NCI-H146 treated with DMSO at 0.1 percent for 48 hours (cell line): ENCODE measurements around the gene TMEM121.

Source experiments
- DNase-seq: peaks from one replicate; lab custom pipeline; 2025; ENCODE audit not compliant: unreplicated experiment; lab: John Stamatoyannopoulos, UW

The TMEM121 gene

DNA sequence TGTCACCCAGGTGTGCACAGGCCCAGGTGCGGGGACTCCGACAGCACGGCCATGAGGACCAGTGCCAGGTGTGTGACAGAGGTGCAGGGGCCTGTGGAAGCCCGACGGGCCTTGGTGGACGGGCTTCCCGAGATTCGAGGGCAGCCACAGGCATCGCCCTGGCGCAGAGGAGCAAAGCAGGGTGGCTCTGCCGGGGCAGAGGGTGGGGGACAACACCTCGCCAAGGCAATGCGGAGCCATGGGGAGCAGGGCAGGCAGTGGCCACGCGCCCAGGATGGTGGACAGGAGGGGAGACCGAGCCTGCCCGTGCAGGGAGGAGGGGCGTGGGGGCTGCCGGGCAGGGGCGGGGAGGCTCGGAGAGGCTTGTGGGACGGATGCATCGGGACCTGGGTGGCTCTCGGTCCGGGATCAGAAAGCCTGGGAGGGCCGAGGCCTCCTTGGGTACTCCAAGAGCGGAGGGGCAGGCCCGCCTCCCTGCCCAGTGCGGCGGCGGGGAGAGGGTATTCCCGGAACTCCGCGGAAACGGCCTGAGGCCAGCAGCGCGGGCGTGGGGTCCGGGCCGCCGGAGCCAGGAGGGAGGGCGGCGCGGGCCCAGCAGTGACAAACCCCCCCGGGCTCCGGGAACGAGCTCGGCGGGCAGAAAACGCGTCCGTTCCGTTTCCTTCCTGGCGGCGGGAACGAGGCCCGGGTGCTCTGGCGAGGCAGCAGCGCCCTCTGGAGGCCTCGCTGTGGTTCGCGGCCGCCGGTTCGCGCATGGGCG, 1.6 kb downstream of the TMEM121 start:
- DNase-seq: peak; percentile 39

DNA sequence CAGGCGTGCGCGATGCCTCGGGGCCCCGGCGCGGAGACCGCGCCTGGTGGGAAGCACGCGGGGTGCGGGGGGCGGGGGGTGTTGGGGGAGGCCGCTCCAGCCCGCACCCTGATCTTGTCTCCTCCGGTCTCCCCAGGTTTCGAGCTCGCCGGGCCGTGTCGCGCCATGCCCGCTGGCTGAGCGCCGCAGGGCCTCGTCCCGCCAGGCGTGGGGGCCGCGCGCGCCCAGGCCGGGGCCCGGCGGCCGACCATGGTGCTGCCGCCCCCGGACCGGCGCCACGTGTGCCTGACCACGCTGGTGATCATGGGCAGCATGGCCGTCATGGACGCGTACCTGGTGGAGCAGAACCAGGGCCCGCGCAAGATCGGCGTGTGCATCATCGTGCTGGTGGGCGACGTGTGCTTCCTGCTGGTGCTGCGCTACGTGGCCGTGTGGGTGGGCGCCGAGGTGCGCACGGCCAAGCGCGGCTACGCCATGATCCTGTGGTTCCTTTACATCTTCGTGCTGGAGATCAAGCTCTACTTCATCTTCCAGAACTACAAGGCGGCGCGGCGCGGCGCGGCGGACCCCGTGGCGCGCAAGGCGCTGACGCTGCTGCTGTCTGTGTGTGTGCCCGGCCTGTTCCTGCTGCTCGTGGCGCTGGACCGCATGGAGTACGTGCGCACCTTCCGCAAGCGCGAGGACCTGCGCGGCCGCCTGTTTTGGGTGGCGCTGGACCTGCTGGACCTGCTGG, 2.4 kb downstream of the TMEM121 start:
- DNase-seq: no peak

DNA sequence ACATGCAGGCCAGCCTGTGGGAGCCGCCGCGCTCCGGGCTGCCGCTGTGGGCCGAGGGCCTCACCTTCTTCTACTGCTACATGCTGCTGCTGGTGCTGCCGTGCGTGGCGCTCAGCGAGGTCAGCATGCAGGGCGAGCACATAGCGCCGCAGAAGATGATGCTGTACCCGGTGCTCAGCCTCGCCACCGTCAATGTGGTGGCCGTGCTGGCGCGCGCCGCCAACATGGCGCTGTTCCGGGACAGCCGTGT, 2.9 kb downstream of the TMEM121 start:
- DNase-seq: no peak

DNA sequence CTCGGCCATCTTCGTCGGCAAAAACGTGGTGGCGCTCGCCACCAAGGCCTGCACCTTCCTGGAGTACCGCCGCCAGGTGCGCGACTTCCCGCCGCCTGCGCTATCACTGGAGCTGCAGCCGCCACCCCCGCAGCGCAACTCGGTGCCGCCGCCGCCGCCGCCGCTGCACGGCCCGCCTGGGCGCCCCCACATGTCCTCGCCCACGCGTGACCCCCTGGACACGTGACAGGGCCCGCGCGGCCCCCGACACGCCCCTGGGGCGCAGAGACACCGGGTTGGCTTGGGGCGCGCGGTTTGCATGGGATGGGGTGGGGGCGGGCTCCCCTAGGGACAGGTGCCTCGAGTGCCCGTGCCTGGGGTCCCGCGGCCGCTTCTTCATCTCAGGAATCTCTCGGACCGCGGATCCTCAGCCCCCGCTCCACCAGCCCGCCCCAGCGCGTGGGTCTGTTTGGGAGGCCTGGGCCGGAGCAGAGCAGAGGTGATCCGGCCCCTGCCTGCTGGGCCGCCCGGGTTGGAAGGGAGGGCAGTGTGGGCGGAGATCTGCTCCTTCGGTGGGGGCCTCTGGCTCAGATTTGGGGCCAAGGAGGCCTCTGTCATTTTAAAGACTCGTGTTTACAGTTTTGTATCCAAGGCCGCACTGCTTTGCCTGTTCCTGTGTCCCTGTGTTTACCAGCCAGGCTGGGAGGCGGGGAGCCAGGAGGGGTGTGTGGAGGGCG, 3.3 kb downstream of the TMEM121 start:
- DNase-seq: no peak

DNA sequence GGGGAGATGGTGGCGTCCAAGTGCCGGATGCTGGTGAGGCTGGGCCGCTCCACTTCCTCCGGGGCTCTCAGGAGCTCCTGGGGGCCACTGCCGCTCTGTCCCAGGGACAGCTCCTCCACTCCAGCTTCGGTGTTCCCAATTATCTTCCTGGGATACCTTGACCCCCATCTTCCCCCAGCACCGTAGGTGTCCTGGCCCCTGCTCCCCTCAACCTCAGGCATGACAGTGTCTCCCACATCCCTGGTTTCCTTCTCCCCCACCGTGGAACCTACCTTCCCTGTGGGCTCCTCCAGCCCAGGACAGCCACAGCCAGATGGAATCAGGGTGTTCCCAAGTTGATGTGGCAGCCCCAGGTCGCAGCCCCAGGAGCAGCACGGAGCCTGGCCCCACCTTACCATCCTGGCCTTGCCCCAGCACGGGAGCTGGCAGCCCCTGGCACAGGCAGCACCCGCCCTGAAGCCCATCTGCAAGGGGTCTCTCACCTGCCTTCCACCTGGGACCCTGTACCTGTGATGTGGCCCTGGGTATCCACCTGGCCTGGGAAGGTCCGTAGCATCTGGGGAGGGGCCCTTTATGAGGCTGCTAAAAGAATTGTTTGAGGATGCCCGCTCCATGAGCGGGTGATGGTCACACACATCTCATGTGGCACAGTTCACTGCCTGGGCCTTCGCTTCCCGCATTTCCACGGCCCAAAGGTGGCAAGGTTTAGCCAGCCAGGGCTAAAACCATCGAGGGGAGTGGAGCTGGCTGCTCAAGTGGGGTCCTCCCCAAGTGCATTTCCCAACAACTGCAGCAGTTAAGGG, 4.1 kb downstream of the TMEM121 start:
- DNase-seq: no peak

DNA sequence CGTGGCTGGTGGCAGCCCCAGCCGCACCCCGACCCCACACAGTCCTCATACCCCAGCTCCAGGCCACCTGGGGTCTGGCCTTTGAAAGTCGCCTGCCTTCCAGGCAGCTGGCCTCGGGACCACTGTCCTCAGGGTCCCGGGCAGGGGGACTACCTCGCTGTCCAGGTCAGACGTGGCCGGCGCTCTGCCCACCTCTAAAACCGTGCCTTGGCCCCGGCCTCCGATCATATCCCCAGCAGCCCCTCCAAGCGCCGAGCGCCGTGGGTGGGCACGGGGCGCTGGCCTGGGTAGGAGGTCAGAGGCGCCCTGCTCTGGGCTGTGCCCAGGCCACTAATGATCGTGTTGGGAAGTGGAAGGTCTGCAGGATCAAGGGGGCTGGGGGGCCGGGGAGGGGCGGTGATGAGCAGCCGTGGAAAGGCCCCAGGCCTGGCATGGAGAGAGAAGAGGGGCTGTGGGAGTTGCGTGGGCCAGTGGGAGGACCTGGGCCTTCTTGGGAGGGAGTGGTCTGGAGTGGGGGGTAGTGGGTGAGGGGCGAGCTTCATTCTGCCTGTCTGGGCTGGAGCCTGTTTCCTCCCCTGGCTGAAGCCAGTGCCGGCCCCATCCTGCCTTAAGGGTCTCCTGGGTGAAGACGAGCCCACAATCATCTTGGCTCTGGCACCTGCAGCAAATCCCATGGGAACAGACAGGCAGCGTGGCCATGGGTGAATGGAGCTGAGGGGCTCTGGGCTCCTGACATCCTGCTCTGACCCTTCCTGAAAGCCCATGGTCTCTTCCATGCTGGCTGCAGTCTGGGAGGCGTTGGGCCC, 4.9 kb downstream of the TMEM121 start:
- DNase-seq: no peak

DNA sequence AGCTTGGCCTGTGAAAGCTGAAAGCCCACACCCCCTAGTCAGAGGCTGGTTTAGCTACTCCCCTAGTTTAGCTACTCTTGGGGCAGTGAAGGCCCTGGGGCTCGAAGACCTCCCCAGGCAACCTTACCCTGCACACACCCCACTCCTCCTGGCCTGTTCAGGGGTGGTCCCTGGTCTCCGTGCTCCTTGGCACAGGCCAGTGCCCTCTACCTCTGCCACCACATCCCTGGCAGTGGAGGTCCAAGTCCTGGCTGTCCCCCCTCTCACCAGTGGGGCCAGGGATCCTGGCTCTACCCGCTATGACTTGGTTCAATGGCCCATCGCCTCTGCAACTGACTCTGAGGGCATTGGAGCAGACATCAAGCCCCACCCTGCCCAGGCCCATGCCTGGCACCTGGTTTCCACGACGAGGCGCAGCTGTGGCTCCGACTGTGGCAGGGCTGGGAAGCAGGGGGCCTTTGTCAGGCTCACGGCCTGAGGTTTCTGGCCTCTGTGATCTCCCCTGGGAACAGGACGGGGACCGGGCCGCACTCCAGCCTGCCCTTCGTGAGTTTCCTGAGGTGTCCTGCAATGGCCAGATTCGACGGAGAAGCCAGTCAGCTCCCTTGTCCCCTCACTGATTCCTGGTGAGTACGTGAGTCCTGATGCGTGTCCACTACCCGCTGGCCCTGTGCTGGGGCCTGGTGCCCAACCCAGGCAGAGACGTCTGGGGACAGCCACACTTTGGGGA, 5.7 kb downstream of the TMEM121 start:
- no peak for DNase-seq

DNA sequence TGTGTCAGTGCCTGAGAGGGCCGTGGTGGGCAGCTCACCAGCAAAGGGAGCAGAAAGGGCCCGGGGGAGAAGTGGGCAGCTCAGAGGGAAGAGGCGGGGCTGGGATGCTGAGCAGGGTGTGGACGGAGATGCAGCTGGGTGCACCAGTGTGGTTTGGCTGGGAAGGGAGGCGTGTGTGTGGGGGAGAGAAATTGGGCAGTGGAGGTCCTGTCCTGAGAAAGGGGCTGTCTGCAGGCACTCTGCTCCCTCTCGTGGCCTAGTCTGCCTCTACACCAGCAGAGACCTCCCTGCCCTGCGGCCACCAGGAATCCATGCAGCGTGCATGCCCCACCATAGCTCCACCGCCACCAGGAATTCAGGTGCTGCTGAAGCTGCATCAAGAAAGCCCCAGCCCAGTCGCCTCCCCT, 6.4 kb downstream of the TMEM121 start:
- no peak for DNase-seq

DNA sequence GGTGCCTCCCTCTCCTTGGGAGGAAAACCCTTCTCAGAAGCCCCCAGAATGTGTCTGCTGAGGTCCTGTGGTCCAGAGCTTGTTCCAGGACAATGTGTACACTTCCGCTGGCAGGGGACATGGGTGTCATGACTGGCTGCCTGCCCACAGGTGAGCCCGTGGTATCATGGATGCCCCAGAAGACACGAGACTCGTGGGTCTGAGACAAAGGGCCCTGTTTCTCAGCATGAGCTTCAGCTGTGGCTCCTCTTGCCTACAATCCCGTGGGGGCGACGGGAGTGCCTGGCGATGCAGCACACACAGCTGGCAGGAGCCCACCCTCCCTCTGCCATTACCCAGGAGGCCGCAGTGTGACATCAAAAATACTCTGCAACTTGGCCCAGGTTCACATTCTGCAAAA, 7.0 kb downstream of the TMEM121 start:
- DNase-seq: no peak

DNA sequence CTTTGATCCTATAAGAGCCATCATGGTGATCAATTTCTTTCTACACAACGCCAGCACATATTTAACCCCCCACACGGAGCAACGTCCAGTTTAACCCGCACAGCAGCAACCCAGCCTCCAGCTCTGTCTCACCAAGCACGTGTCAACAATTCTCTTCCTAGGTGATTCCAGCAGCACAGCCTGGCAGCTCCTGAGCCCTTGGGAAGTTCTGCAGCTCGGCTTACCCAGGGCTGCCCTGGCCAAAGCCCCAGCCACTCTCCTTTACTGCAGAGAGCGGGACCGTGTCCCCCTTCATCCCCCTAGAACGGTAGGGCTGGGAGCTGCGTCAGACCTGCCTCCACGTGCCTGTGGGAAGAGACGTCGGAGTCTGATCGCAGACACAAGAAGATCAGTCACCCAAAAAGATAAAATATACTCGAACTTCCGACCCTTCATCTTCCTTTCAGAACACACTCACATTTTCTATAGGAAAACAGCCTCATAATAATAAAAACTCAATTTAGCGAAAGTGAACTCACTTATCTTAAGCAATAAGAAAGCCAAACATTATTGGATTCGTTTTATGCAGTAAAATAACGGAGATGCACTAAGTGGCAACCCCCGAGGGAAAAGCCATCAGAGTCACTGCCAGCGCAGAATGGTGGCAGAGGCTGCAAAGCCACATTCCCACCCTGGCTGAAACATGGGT, 7.6 kb downstream of the TMEM121 start:
- DNase-seq: no peak

DNA sequence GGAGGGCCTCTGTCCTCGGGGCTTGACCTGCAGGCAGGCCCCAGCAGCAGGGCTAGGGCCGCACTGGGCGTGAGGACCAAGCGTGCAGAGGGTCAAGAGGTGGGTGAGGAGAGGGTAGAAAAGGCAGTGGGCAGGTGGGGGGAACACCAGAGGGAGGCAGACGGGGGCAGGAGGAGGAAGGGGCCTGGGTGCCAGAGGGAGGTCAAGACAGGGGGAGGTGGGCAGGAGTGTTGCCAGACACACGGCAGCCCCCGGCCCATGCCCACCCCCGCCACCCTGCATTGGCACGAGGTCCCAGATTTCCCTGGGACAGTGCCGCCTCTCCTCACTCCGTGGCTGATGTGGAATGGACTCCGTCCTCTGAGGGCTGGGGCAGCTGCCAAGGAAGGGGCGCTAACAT, 8.2 kb downstream of the TMEM121 start:
- DNase-seq: no peak

DNA sequence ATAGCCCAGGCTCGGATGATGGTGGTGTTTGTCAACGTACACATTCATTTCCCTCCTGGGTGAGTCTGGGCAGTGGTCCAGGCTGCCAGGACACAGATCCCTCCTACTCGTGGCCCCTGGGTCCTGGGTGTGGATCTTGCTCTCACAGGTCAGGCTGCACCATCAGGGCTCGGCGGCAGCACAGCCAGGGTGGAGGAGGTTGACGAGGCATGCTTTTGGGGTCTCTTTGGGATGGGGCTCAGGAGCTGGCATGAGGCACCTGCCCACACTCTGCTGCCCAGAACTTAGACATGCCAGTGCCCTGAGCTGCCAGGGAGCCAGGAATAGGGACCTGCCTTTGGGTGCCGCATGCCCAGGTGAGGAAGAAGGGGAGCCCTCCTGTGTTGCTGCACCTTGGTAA, 9.7 kb downstream of the TMEM121 start:
- DNase-seq: no peak

DNA sequence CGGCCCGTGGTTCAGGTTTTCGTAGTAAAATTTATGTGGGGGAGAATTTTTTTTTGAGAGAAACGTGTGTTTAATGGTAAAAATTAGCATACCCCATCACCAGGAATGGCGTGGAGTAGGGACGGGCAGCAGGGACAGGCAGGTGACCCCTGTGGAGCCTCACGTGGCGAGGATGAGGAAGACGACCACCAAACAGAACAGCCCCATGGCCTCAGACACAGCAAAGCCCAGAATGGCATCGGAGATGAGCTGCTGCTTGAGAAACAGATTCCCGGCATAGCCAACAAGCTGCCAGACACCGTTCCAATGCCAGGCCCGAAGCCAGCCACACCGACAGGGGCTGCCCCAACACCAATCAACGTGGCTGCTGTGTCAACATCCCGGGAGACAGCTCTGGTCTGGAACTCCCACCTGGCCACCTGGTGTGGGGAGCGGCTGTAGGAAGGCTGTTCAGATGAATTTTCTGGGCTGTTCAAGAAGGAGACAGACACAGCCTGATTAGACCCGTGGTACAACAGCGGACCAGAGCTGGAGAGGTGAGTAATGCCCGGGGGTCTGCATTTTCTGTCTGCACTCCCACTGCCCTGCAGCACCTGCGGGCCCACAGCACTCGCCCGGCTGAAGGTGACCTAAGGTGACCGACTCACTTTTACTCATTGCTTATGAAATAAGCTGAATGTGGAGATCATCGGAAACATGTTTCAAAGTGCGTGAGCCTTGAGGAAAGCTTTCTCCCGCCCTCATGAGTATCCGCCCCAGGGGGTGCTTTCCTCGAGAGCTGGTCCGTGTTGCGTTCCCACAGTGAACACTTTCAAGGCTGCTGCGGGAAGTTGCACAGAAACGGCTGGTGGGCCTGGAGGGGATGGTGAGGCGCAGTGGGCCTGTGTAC, 10.6 kb downstream of the TMEM121 start:
- no peak for DNase-seq

DNA sequence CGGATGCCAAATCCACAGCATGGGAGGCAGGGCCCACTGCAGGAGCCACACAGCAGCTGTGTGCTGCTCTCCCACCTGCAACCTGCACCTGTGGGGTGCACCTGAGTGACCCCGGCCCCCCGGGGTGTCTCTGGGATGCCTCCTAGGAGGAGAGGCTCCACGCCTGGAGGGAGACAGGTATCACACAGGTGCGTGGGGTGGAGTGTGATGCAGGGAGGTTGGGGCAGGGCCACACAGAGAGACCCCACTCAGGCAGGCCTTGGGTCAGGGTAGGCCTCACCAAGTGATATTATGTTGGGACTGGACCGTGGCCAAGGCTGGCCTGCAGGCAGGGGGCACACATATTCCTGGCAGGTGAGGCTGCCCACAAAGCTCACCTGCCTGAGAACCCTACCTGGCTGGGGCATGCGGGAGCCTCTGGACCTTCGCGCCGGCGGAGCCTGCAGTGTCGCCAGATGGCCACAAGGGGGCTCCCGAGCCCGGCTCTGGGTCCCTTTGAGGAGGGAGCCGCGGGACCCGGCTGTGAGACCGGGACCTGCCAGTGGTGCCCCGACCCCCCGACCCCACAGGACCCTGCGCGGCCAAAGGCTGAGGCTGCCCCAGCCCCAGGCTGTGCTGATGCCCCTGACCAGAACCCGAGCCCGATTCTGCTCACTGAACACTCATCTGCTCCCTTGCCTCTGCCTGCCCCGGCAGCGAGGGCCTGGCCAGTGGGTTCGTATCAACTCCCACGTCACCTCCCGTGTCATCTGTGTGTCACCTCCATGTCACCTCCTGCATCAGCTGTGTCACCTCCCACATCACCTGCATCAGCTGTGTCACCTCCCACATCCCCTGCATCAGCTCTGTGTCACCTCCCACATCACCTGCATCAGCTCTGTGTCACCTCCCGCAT, 11.4 kb downstream of the TMEM121 start:
- DNase-seq: no peak

DNA sequence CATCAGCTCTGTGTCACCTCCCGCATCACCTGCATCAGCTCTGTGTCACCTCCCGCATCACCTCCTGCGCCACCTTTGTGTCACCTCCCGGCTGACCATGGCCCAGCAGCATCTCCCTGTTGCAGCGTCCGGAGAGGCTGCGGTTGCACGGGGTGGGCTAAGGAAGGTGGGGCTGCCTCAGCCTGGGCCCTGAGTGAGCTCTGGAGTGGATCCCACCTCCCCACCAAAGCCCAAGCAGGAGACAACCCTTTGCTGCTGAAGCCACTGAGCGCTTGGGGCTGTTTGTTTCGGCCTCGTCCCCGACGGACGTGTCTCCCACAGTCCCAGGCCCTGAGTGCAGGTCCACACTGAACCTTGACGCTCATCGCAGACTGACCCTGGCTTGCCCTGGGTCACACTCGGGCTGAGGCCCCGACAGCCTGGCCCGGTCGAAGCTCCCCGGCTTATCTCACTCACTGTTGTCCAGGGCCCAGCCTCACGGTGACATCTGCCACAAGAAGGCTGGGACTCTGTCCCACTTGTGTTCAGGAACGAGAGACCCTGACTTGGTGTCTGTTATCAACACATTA, 12.2 kb downstream of the TMEM121 start:
- DNase-seq: no peak

DNA sequence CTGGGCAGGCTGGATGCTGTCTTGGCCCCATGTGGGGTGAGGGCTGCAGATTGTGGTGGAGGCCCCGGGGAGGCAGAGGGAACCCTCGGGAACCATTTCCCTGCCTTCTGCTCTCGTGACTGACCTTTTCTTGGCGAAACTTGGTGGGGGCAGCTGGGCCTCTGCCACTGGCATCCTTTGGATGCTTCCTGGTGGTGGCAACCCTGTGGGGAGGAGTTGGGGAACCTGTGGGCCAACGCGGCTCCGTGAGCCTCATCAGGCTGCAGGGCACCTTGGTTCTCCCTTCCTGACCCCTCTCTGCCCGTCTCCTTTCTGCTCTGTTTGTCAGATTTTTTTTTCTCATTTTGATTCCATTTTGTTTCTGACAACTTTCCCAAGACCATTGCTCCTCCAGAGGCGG, 14.4 kb downstream of the TMEM121 start:
- no peak for DNase-seq

DNA sequence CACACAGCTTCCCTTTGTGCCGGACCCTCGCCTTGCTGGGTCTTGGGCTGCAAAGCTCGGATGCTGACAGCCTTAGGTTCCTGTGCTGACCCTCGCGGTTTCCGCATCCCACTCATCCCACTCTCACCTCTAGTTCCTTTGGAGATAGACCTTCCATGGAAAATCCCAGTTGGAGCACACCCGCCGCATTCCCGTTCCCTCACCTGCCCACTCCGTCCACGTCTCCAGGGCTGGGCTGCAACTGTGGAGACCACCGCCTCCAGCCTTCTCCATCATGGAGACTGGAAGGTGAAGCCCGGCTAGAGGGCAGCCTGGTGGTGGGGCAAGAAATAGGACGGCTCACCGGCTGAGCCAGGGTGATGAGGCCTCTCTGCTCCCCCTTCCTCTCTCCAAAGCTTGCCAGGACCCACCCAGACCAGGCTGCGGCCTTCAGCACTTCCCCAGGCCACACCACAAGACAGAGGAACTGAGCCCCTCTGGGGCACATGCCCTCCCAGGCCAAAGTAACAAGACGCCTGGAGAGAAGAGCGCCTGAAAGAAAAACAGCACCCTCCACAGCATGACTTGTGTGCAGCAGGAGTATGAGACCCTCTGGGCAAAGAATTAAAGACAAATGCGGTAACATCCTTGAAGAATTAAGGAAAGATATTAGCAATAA, 15.0 kb downstream of the TMEM121 start:
- no peak for DNase-seq
